Uterus (tissue), 4 donors: ENCODE measurements around the gene SHROOM3. TPM values are rescaled to one million over a fixed set of nuclear protein-coding genes. Genes with fewer than 3 reads are reported as not detected.
"Not testable (repeated sequence)": the region's sequence is repeated elsewhere in the genome, so short reads cannot be mapped to it uniquely, and the experiment has no call there.

Experiments
- DNase-seq, 2 donors: peaks; one replicate each; pipeline ENCODE4 v3.0.0-alpha.2; 2019 to 2020
- H3K27ac ChIP-seq, 2 donors: fragments of 200-600 bp; sonication (generic); 1 replicate in 1 of 2; 2 replicates in 1 of 2; pipeline ENCODE4 v1.5.1; 2016 to 2018
- H3K27me3 ChIP-seq, 2 donors: fragments of 200-600 bp; sonication (generic); one replicate each; pipeline ENCODE4 v1.5.1; 2018 to 2019; ENCODE audit warnings: control low read depth in 1 of 2
- H3K36me3 ChIP-seq, 2 donors: fragments of 200-600 bp; sonication (generic); one replicate each; pipeline ENCODE4 v1.5.1; 2019; ENCODE audit warnings: control low read depth in 1 of 2
- H3K4me1 ChIP-seq, 2 donors: fragments of 200-600 bp; sonication (generic); one replicate each; pipeline ENCODE4 v1.5.1; 2018 to 2019; ENCODE audit warnings: control low read depth in 1 of 2
- H3K4me3 ChIP-seq, 2 donors: fragments of 200-600 bp; sonication (generic); 1 replicate in 1 of 2; 2 replicates in 1 of 2; pipeline ENCODE4 v1.5.1; 2018 to 2019; ENCODE audit warnings: mild to moderate bottlenecking in 1 of 2
- H3K9me3 ChIP-seq, 2 donors: fragments of 200-600 bp; sonication (generic); one replicate each; pipeline ENCODE4 v1.5.1; 2019; ENCODE audit warnings: control low read depth in 1 of 2
- POLR2A ChIP-seq, 2 donors: fragments of 450-650 bp; IDR thresholded peaks; one replicate each; pipeline ENCODE4 v1.6.1; 2016; ENCODE audit warnings: antibody characterized with exemption in 2 of 2, mild to moderate bottlenecking in 1 of 2, moderate library complexity in 1 of 2
- intact Hi-C: fragments of 100-400 bp; cut with DNase I; formaldehyde crosslinking; loops from one replicate; pipeline ENCODE4 v1.15.1; 2023; ENCODE audit warnings: low total_unique reads
- total RNA-seq, 4 donors: library from RNA; depleted of rRNA in 3 of 4; stranded (reverse); fragments of >200 nt in 3 of 4; gene quantifications; one replicate each; pipeline versions ENCODE4 v1.1.0 to v1.2.4, GENCODE V29; 2014 to 2023
- TF ChIP-seq, protein P1 (sequence below), 4 experiments: fragments of 200-600 bp in 2 of 4; fragments of 450-650 bp in 2 of 4; sonication (generic) in 2 of 4; IDR thresholded peaks; one replicate each; pipeline ENCODE4 v1.5.1; 2016 to 2019; ENCODE audit warnings: antibody characterized with exemption in 4 of 4, mild to moderate bottlenecking in 2 of 4, moderate library complexity in 1 of 4
- donor health status: DM: yes; HTN: yes; CAD: no.

Gene SHROOM3
- total RNA-seq, 4 donors from 2014 or later: 1.5 to 24.1 (median 3.4) TPM

DNA sequence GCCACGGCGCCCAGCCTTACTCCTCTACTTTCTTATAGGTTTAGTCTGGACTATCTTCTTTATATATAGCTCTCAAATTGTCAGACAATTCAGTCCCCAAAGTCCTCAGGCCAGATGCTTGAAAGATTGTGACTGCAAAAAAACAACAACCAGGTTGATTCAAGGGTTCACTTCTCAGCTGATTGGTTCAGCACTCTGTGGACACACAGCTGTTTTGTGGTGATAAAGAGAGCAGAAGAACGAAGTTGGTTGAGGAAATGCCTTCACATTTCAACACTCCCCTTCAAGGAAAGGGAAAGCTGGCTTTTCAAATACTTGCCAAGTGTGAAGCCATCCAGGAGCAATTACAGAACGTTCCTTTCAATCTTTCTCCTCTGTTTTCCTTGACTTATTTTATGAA lies 166.8 kb downstream of the SHROOM3 start:
- intact Hi-C loops: no loop called here
- Histone ChIP-seq H3K36me3 (no peaks in the 10 kb centered on the region), H3K9me3 (no peaks in the 10 kb centered on the region), H3K4me1 (no peaks in the 10 kb centered on the region), H3K27me3 (no peaks in the 10 kb centered on the region), H3K27ac (no peak overlapping the region), H3K4me3 (no peak overlapping the region)
- TF ChIP-seq, protein P1, sequence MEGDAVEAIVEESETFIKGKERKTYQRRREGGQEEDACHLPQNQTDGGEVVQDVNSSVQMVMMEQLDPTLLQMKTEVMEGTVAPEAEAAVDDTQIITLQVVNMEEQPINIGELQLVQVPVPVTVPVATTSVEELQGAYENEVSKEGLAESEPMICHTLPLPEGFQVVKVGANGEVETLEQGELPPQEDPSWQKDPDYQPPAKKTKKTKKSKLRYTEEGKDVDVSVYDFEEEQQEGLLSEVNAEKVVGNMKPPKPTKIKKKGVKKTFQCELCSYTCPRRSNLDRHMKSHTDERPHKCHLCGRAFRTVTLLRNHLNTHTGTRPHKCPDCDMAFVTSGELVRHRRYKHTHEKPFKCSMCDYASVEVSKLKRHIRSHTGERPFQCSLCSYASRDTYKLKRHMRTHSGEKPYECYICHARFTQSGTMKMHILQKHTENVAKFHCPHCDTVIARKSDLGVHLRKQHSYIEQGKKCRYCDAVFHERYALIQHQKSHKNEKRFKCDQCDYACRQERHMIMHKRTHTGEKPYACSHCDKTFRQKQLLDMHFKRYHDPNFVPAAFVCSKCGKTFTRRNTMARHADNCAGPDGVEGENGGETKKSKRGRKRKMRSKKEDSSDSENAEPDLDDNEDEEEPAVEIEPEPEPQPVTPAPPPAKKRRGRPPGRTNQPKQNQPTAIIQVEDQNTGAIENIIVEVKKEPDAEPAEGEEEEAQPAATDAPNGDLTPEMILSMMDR (IDR thresholded peaks at IDR 0.05): no peak
- DNase-seq: no peak

DNA sequence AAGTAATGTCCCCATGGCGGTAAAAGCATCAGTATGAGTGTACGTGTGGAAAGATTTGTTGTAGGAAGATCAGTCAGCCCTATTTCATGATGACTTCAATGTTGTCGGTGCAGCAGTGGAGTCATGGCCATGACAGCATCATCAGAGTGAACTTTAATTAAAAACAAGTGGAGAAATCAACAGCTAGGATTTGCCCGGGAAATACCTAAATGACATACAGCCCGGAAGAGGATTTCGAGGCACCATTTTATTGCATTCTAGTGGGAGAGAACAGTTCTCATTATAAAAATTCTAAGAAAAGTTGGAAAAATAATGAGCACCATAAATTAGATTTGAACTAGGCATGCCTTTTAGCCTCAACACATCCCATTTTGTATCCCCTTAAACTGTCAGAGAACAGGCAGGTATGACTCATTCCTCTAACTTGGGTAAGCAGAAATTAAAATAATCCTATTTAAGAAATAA lies 170.1 kb downstream of the SHROOM3 start:
- peak in 1 of 2 donors; percentile 29 for DNase-seq
- TF ChIP-seq, protein P1 (IDR thresholded peaks at IDR 0.05): no peak
- TF ChIP-seq POLR2A (IDR thresholded peaks at IDR 0.05): no peak
- Histone ChIP-seq H3K4me3 (no peak overlapping the region), H3K36me3 (no peaks in the 10 kb centered on the region), H3K27ac (peak overlapping the region; percentile 7 to 22), H3K4me1 (no peaks in the 10 kb centered on the region), H3K9me3 (no peaks in the 10 kb centered on the region), H3K27me3 (no peaks in the 10 kb centered on the region)
- intact Hi-C loops: no loop called here

DNA sequence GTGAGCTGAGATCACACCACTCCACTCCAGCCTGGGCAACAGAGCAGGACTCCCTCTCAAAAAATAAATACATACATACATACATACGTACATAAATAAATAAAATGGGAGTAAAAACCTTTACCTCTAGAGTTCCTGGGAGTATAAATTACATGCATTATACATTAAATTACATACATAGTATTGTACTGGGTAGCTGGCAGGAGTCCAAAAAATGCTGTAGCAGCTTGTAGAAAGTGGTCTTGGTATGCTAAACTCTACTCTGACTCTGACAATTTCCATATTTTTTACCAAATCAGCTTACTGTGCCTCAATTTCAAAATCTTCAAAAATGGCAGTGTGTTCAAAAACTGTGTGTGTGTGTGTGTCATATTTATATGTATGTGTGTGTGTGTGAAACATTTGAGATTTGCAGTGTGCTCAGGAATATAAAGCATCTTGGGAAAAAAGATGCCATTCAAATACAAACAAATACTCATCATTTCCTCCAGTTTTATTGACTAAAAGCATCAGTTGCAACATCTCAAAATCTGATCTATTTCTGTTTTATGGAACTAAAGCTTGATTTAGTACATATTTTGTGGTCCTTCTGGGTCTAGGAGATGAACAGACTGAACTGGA lies 171.7 kb downstream of the SHROOM3 start:
- Histone ChIP-seq H3K4me3 (no peak overlapping the region), H3K9me3 (no peaks in the 10 kb centered on the region), H3K27me3 (no peaks in the 10 kb centered on the region), H3K27ac (peak overlapping the region; percentile 19 to 46), H3K4me1 (no peaks in the 10 kb centered on the region), H3K36me3 (no peaks in the 10 kb centered on the region)
- DNase-seq: no peak
- TF ChIP-seq, protein P1 (IDR thresholded peaks at IDR 0.05): no peak
- TF ChIP-seq POLR2A (IDR thresholded peaks at IDR 0.05): no peak
- intact Hi-C loops: no loop called here

DNA sequence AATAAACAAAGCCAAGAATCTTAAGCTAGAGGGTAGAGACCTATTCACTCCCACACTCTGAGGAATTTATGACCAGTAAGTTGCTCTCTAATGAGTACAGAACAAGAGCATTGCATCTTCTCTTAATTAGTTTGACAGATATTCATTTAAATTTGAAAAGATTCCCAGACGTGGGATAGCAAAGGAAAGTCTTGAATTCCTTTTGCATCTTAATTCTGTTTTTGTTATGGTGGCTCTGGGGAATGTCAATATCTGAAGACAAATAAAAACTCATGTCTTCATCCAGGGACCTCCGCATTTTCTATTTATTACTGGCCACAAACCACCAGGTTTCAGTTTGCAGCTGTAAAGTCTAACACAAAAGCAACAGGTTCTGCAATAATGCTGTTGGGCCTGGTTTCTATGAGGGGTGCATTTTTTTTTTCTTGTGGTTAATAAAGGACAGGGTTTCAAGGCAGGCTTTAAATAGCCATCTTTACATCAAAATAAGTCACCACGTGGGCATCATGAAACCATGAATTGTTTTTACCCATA lies 172.3 kb downstream of the SHROOM3 start:
- TF ChIP-seq, protein P1 (IDR thresholded peaks at IDR 0.05): no peak
- TF ChIP-seq POLR2A (IDR thresholded peaks at IDR 0.05): no peak
- Histone ChIP-seq H3K4me1 (no peaks in the 10 kb centered on the region), H3K27ac (peak overlapping the region; percentile 46 to 65), H3K27me3 (no peaks in the 10 kb centered on the region), H3K4me3 (no peak overlapping the region), H3K9me3 (no peaks in the 10 kb centered on the region), H3K36me3 (no peaks in the 10 kb centered on the region)
- DNase-seq: no peak
- intact Hi-C loops: no loop called here

DNA sequence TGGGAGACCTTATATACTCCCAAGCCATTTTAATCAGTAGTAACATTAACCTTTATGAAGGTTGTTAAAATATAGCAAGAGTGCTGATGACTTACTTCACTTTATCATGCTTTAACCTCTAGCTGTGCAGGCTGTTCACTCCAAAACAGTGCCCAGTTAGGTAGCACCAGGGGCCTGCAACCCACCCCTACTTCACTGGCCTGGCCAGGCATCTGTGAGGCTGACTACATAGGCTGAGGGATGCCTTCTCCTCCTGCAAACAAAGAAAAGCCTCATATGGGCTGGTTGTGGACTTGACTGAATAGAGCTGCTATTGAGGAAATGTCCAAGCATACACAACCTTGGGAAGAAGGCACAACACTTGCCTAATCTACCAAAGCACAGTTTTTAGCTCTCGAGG lies 172.8 kb downstream of the SHROOM3 start:
- no peaks in the 10 kb centered on the region for H3K9me3 ChIP-seq
- H3K4me1 ChIP-seq: no peaks in the 10 kb centered on the region
- TF ChIP-seq POLR2A (IDR thresholded peaks at IDR 0.05): no peak
- TF ChIP-seq, protein P1 (IDR thresholded peaks at IDR 0.05): no peak
- no peaks in the 10 kb centered on the region for H3K27me3 ChIP-seq
- no peak for DNase-seq
- no peaks in the 10 kb centered on the region for H3K36me3 ChIP-seq
- no peak overlapping the region for H3K4me3 ChIP-seq
- peak overlapping the region in 1 of 2 donors; percentile 65 for H3K27ac ChIP-seq
- intact Hi-C loops: no loop called here

DNA sequence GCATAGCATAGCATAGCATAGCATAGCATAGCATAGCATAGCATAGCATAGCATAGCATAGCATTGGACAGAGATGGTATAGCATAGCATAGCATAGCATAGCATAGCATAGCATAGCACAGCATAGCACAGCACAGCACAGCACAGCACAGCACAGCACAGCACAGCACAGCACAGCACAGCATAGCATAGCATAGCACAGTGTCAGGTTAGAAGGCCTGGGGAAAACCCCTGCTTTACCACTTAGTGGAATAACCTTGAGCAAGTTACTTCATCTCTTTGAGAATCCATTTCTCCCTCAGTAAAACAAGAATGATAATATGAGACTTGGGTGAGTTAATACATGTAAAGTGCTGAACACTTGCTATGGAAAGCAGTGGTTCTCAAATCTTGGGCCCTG lies 173.5 kb downstream of the SHROOM3 start:
- H3K4me3 ChIP-seq, H3K36me3 ChIP-seq, intact Hi-C loops, H3K9me3 ChIP-seq, H3K27me3 ChIP-seq, H3K27ac ChIP-seq, H3K4me1 ChIP-seq, DNase-seq: not testable (repeated sequence)
